Measurements from ENCODE around the gene FXYD3.

GRCh38 chr19:35157431-35157830, 41.8 kb downstream of the FXYD3 start:
- TF ChIP-seq CTCF (IDR thresholded peaks at IDR 0.05; ENCODE audit: low read depth, low read length) (no peak), POLR2A (IDR thresholded peaks at IDR 0.05; ENCODE audit: extremely low read depth, insufficient read length) (no peak), MAX (IDR thresholded peaks at IDR 0.05; ENCODE audit: low read depth, low read length) (no peak)
